Loucy (cell line): ENCODE results near the gene PRDM2.

Source experiments
- H2AFZ ChIP-seq: fragments of 200-600 bp; sonication (generic); 2 replicates; pipeline ENCODE4 v1.6.0; 2016; ENCODE audit warnings: antibody characterized with exemption, mild to moderate bottlenecking, low read length, moderate library complexity
- H3F3A ChIP-seq: fragments of 200-600 bp; 2 replicates; pipeline ENCODE4 v1.6.0; 2016; ENCODE audit warnings: antibody characterized with exemption, low read depth, mild to moderate bottlenecking
- H3K27me3 ChIP-seq: fragments of 200-600 bp; sonication (generic); 2 replicates; pipeline ENCODE4 v1.6.1; 2014; ENCODE audit warnings: low read length, mild to moderate bottlenecking; ENCODE audit not compliant: insufficient read depth, poor library complexity, severe bottlenecking
- H3K36me3 ChIP-seq: fragments of 200-600 bp; sonication (generic); 2 replicates; pipeline ENCODE4 v1.6.1; 2016; ENCODE audit warnings: low read length; ENCODE audit not compliant: insufficient read depth
- H3K4me1 ChIP-seq: fragments of 200-600 bp; sonication (generic); 2 replicates; pipeline ENCODE4 v1.5.1; 2014; ENCODE audit warnings: low read length, mild to moderate bottlenecking; ENCODE audit not compliant: insufficient read depth, poor library complexity, severe bottlenecking
- H3K4me2 ChIP-seq: fragments of 200-600 bp; sonication (generic); 2 replicates; pipeline ENCODE4 v1.6.0; 2014; ENCODE audit warnings: antibody characterized with exemption, low read length, low read depth, mild to moderate bottlenecking; ENCODE audit not compliant: poor library complexity, severe bottlenecking
- H3K4me3 ChIP-seq: fragments of 200-600 bp; sonication (generic); 2 replicates; pipeline ENCODE4 v1.5.1; 2014; ENCODE audit warnings: low read length, mild to moderate bottlenecking, mixed read lengths; ENCODE audit not compliant: poor library complexity, severe bottlenecking
- H3K79me2 ChIP-seq: fragments of 200-600 bp; sonication (generic); 2 replicates; pipeline ENCODE4 v1.6.1; 2014; ENCODE audit warnings: low read length; ENCODE audit not compliant: insufficient read depth
- H3K9ac ChIP-seq: fragments of 200-600 bp; sonication (generic); 2 replicates; pipeline ENCODE4 v1.6.0; 2014; ENCODE audit warnings: mild to moderate bottlenecking, low read depth, low read length, moderate library complexity; ENCODE audit not compliant: poor library complexity, severe bottlenecking
- H3K9me2 ChIP-seq: fragments of 200-600 bp; sonication (generic); replicated peaks from 2 replicates; pipeline ENCODE4 v1.6.1; 2016; ENCODE audit warnings: low read depth, low read length, mixed read lengths
- H3K9me3 ChIP-seq: fragments of 200-600 bp; sonication (generic); 2 replicates; pipeline ENCODE4 v1.6.1; 2014; ENCODE audit warnings: mild to moderate bottlenecking, antibody characterized with exemption, low read length, low read depth; ENCODE audit not compliant: insufficient read depth
- H4K20me1 ChIP-seq: fragments of 200-600 bp; sonication (generic); 2 replicates; pipeline ENCODE4 v1.6.0; 2014; ENCODE audit warnings: antibody characterized with exemption, low read length, mild to moderate bottlenecking; ENCODE audit not compliant: insufficient read depth, poor library complexity, severe bottlenecking
- EZH2phosphoT487 ChIP-seq: fragments of 200-600 bp; IDR thresholded peaks from 2 replicates; pipeline ENCODE4 v1.6.1; 2018; ENCODE audit warnings: antibody characterized with exemption, mild to moderate bottlenecking, moderate library complexity, borderline replicate concordance
- TF ChIP-seq, protein P1 (sequence below): fragments of 200-600 bp; sonication (generic); conservative IDR thresholded peaks from 2 replicates; pipeline ENCODE4 v1.5.1; 2014; ENCODE audit warnings: mild to moderate bottlenecking, antibody characterized with exemption, low read length

Gene PRDM2

DNA sequence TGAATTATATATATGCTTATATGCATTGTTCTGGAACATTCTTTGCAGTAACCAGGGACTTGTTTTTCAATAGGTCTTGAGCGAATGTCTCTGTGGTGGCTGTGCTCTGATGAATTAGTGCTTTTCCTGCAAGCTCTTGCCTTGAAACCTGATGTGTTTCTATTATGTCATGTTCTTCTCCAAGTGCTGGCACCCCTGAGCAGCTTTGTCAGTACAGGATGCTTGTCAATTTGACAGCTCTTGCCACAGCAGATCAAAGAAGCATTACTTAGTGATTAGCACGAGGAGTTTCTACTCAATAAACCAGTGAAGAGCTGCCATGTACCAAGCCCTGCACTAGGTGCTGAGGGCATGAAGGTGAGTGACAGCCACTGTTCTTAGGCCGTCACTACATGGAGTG lies 171.9 kb downstream of the PRDM2 start:
- Histone ChIP-seq H3K9me3 (no peaks in the 10 kb centered on the region), H3F3A (no peaks in the 10 kb centered on the region), H3K36me3 (no peaks in the 10 kb centered on the region), H3K79me2 (no peaks in the 10 kb centered on the region), H3K9ac (no peak overlapping the region), H2AFZ (no peak overlapping the region), H3K4me1 (peaks cover 11% of the 10 kb centered on the region), H3K9me2 (no peaks in the 10 kb centered on the region), H3K4me2 (no peak overlapping the region), H3K4me3 (no peak overlapping the region), H4K20me1 (no peaks in the 10 kb centered on the region), H3K27me3 (no peaks in the 10 kb centered on the region)
- TF ChIP-seq, protein P1, sequence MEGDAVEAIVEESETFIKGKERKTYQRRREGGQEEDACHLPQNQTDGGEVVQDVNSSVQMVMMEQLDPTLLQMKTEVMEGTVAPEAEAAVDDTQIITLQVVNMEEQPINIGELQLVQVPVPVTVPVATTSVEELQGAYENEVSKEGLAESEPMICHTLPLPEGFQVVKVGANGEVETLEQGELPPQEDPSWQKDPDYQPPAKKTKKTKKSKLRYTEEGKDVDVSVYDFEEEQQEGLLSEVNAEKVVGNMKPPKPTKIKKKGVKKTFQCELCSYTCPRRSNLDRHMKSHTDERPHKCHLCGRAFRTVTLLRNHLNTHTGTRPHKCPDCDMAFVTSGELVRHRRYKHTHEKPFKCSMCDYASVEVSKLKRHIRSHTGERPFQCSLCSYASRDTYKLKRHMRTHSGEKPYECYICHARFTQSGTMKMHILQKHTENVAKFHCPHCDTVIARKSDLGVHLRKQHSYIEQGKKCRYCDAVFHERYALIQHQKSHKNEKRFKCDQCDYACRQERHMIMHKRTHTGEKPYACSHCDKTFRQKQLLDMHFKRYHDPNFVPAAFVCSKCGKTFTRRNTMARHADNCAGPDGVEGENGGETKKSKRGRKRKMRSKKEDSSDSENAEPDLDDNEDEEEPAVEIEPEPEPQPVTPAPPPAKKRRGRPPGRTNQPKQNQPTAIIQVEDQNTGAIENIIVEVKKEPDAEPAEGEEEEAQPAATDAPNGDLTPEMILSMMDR, result no peak
- TF ChIP-seq EZH2phosphoT487, result no peak

DNA sequence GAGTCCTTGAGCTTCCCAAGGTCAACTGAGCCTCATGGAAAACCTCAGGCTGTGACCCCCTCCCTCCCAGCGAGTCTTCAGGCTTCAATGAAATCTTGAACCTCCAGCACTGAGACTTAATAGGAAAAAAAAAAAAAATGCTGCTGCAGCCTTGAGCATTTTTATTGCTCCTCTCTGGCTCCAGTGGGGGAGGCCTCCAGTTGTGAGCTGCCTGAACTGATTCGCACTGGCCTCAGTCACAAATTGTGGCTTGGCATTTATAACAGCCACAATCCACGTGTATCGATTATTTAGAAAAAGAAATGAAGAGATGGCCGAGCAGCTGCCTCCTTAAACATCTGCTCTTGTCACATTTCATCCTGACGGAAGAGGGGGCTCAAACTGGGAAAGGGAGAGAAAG lies 173.0 kb downstream of the PRDM2 start:
- Histone ChIP-seq H3K9me3 (no peaks in the 10 kb centered on the region), H3K4me1 (peaks cover 11% of the 10 kb centered on the region), H4K20me1 (no peaks in the 10 kb centered on the region), H3K9me2 (no peaks in the 10 kb centered on the region), H3K27me3 (no peaks in the 10 kb centered on the region), H2AFZ (no peak overlapping the region), H3K36me3 (no peaks in the 10 kb centered on the region), H3K4me2 (no peak overlapping the region), H3K79me2 (no peaks in the 10 kb centered on the region), H3K4me3 (no peak overlapping the region), H3F3A (no peaks in the 10 kb centered on the region), H3K9ac (no peak overlapping the region)
- no peak for TF ChIP-seq EZH2phosphoT487
- TF ChIP-seq, protein P1, result no peak
